ENCODE data around the gene FBXL7.

The FBXL7 gene

DNA sequence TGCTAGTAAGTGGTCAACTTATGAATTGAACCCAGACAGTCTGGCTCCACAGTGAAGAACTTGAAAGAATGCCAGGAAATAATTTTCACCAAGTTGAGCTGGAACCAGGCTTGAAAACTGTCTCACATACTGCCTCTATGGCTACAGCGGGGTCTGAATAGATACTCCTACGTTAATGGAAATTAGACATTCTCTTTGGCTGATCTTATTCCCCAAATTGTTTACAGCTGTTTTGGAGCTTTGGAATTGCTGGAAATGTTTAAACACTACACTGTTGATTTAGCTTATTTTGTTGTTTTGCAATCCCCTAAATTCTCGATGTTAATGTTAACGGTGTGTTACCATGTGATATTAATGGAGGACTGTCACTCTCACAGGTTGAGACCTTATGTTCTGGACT lies 146.4 kb downstream of the FBXL7 start:
- no peak for TF ChIP-seq CTCF (conservative IDR thresholded peaks at IDR 0.05)
- no peak overlapping the region for H3K27ac ChIP-seq

GRCh38 chr5:15647251-15647650 lies 147.3 kb downstream of the FBXL7 start:
- no peak for TF ChIP-seq CTCF (conservative IDR thresholded peaks at IDR 0.05)
- no peak overlapping the region for H3K27ac ChIP-seq

DNA sequence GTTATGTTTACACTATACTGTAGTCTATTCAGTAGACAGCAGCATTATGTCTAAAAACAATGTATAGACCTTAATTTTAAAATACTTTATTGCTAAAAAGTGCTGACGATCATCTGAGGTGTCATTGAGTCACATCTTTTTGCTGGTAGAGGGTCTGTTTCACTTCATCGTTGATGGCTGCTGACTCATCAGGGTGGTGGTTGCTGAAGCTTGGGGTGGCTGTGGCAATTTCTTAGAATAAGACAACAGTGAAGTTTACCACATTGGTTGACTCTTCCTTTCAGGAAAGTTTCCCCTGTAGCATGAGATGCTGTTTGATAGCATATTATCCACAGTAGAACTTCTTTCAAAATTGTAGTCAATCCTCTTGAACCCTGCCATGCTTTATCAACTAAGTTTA lies 150.3 kb downstream of the FBXL7 start:
- H3K27ac ChIP-seq = no peak overlapping the region
- TF ChIP-seq CTCF (conservative IDR thresholded peaks at IDR 0.05) = no peak

- TF ChIP-seq CTCF (conservative IDR thresholded peaks at IDR 0.05) = no peak
Observed at GRCh38 chr5:15654779-15655178, 154.8 kb downstream of the FBXL7 start.

DNA sequence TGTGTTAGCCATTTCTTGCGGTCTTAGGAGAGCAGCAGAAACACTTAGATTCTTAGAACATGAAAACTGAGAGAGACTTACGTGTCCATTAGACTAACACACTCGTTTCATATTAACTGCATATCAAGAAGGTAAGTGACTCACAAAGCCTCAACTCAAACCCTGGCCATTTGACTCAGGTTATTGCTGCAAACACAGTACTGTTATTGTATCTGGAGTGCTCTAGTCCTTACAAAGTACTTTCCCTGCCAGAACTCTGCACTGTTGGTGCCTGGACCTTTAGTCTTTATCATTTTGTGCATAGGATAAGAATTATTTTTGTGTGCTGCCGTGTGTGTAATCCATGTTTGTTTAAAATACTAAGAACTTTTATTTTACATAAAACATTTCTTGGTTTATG lies 155.7 kb downstream of the FBXL7 start:
- no peak overlapping the region for H3K27ac ChIP-seq
- TF ChIP-seq CTCF (conservative IDR thresholded peaks at IDR 0.05) = no peak

More at GRCh38 chr5:15654779-15655178, 154.8 kb downstream of the FBXL7 start:
- H3K27ac ChIP-seq = no peak overlapping the region

- H3K27ac ChIP-seq = no peak overlapping the region
- no peak for TF ChIP-seq CTCF (conservative IDR thresholded peaks at IDR 0.05)
Observed at GRCh38 chr5:15664961-15665360, 165.0 kb downstream of the FBXL7 start.

DNA sequence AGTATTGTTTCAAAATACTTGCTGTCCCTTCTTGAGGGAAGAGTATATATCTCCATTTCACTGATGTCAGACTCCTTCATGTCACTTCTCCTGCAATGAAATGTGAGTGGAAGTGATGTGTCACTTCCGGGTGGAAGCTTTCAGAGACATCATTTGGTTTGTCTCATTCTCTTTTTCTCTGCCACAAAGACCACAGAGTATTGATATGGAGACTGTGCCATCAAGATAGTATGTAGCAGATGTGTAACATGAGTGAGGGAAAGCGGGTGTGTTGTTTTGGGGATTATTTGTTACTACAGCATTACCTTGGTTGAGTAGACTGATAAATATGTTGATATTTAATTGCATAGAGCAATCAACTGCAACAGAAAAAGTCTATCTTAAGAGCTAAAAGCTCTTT lies 169.8 kb downstream of the FBXL7 start:
- H3K27ac ChIP-seq = no peak overlapping the region
- TF ChIP-seq CTCF (conservative IDR thresholded peaks at IDR 0.05) = no peak

DNA sequence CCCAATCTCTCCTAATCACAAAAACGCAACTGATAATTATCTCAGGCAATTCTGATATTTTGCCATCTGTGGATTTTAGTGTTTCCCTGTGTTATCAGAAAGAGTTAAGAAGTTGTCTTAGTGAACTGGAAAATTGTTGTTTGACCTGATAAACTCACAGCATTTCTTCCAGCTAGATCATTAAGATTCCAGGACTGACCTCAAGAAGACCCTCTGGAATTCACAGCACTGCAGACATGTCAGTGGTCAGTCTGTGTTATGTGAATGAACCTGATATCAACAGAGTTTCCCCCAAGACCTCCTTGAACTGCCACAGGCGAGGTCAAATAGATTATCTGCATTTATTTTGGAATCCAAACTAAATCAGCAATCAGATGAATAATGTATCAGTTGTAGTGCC lies 174.7 kb downstream of the FBXL7 start:
- H3K27ac ChIP-seq = no peak overlapping the region
- TF ChIP-seq CTCF (conservative IDR thresholded peaks at IDR 0.05) = no peak
